ENCODE measurements around the gene AGPAT4. TPM values are rescaled to one million over a fixed set of nuclear protein-coding genes. Genes with fewer than 3 reads are reported as not detected.

Gene AGPAT4
- polyA plus RNA-seq, 1 of the 3 experiments (the other 2 are of a cell fraction) = 3.9 TPM

DNA sequence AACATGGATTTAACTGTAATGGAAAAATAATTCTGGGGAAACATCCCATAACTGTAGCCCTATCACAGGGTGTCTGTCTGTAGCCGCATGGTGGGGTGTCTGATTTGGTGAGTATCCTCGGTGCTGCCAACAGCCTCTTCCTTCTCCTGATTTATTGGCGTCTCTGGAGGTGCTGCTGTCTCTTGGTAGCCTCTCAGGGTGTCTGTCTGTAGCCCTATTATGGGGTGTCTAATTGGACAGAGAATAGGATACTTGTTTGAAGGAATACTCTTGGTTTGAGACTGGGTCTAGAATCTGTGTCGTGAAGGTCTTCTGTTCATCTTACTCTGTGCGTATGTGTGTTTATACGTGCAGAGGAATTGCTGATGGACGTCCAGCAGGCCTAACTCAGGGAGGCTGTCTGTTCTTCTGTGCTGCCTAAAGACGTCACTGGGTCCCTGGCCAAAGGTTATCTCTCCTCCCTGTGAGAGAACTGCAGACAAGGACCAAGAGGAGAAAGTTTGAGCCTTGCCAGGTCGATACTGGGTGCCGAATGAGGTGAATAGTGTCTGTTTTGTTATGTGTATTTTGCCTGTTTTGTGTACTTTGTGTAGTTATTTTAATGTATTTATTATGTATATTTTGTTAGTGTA is 18.9 kb upstream of the AGPAT4 start:
- Histone ChIP-seq H3K27ac (ENCODE audit: low read depth in 2 of 2, low read length in 1 of 2) (no peak overlapping the region), H3K9me3 (peaks cover 6% of the 10 kb centered on the region; the same call in 1 of the 2 replicates), H3K36me3 (replicated peaks in 1 of 2; ENCODE audit: control insufficient read depth in 1 of 2, insufficient read depth in 2 of 2, low read length in 1 of 2) (no peaks in the 10 kb centered on the region), H2AFZ (ENCODE audit: low read depth) (no peak overlapping the region), H3F3A (replicated peaks; ENCODE audit: insufficient read depth) (no peaks in the 10 kb centered on the region), H3K9ac (no peak overlapping the region), H3K4me1 (ENCODE audit: control insufficient read depth in 1 of 2, insufficient read depth in 2 of 2, low read depth in 1 of 2, low read length in 1 of 2) (no peaks in the 10 kb centered on the region), H4K20me1 (ENCODE audit: insufficient read depth) (no peaks in the 10 kb centered on the region), H3K4me3 (ENCODE audit: low read depth in 2 of 2, low read length in 1 of 2) (no peak overlapping the region), H3K27me3 (ENCODE audit: insufficient read depth) (no peaks in the 10 kb centered on the region), H3K9me2 (no peaks in the 10 kb centered on the region), H3K79me2 (ENCODE audit: insufficient read depth) (no peaks in the 10 kb centered on the region), H3K4me2 (no peak overlapping the region)
- TF ChIP-seq SMC3 (IDR thresholded peaks at IDR 0.05; ENCODE audit: low read depth, low read length) (no peak), RAD21 (IDR thresholded peaks at IDR 0.05; ENCODE audit: low read length) (no peak), EP300 (IDR thresholded peaks at IDR 0.05; ENCODE audit: borderline replicate concordance in 1 of 2, low read depth in 1 of 2, low read length in 1 of 2) (no peak), YY1 (IDR thresholded peaks at IDR 0.05; ENCODE audit: low read depth) (no peak), TCF12 (IDR thresholded peaks at IDR 0.05) (no peak), GABPA (IDR thresholded peaks at IDR 0.05; ENCODE audit: low read depth) (no peak)
- TF ChIP-seq, protein P1, sequence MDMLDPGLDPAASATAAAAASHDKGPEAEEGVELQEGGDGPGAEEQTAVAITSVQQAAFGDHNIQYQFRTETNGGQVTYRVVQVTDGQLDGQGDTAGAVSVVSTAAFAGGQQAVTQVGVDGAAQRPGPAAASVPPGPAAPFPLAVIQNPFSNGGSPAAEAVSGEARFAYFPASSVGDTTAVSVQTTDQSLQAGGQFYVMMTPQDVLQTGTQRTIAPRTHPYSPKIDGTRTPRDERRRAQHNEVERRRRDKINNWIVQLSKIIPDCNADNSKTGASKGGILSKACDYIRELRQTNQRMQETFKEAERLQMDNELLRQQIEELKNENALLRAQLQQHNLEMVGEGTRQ (IDR thresholded peaks at IDR 0.05; ENCODE audit: borderline replicate concordance, low read depth, low read length) = no peak
- TF ChIP-seq, protein P2, sequence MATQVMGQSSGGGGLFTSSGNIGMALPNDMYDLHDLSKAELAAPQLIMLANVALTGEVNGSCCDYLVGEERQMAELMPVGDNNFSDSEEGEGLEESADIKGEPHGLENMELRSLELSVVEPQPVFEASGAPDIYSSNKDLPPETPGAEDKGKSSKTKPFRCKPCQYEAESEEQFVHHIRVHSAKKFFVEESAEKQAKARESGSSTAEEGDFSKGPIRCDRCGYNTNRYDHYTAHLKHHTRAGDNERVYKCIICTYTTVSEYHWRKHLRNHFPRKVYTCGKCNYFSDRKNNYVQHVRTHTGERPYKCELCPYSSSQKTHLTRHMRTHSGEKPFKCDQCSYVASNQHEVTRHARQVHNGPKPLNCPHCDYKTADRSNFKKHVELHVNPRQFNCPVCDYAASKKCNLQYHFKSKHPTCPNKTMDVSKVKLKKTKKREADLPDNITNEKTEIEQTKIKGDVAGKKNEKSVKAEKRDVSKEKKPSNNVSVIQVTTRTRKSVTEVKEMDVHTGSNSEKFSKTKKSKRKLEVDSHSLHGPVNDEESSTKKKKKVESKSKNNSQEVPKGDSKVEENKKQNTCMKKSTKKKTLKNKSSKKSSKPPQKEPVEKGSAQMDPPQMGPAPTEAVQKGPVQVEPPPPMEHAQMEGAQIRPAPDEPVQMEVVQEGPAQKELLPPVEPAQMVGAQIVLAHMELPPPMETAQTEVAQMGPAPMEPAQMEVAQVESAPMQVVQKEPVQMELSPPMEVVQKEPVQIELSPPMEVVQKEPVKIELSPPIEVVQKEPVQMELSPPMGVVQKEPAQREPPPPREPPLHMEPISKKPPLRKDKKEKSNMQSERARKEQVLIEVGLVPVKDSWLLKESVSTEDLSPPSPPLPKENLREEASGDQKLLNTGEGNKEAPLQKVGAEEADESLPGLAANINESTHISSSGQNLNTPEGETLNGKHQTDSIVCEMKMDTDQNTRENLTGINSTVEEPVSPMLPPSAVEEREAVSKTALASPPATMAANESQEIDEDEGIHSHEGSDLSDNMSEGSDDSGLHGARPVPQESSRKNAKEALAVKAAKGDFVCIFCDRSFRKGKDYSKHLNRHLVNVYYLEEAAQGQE (IDR thresholded peaks at IDR 0.05; ENCODE audit: low read depth, low read length) = no peak
- 75% methylated on average over 8 of the region's 10 CpGs for WGBS (ENCODE audit: low lambda C conversion rate)
- POLR2A ChIA-PET = no interaction called here
- CTCF ChIA-PET = no interaction called here
- no peak for DNase-seq

- no peaks in the 10 kb centered on the region for H3K79me2 ChIP-seq (ENCODE audit: insufficient read depth)
- TF ChIP-seq GABPA (IDR thresholded peaks at IDR 0.05; ENCODE audit: low read depth) (no peak), FOXJ3 (CRISPR knock-in tag; IDR thresholded peaks at IDR 0.05) (no peak)
- POLR2A ChIA-PET = no interaction called here
- no peak overlapping the region for H3K9ac ChIP-seq
- H3K27me3 ChIP-seq (ENCODE audit: insufficient read depth) = no peaks in the 10 kb centered on the region
- H3K4me1 ChIP-seq (ENCODE audit: control insufficient read depth in 1 of 2, insufficient read depth in 2 of 2, low read depth in 1 of 2, low read length in 1 of 2) = no peaks in the 10 kb centered on the region
- DNase-seq = no peak
- WGBS (ENCODE audit: low lambda C conversion rate) = 70% methylated on average over 6 of the region's 6 CpGs
- H3K4me3 ChIP-seq (ENCODE audit: low read depth in 2 of 2, low read length in 1 of 2) = no peak overlapping the region
- no peak overlapping the region for H3K27ac ChIP-seq (ENCODE audit: low read depth in 2 of 2, low read length in 1 of 2)
- H3K4me2 ChIP-seq = no peak overlapping the region
- H3F3A ChIP-seq (replicated peaks; ENCODE audit: insufficient read depth) = no peaks in the 10 kb centered on the region
- no peaks in the 10 kb centered on the region for H4K20me1 ChIP-seq (ENCODE audit: insufficient read depth)
- H3K9me2 ChIP-seq = no peaks in the 10 kb centered on the region
- CTCF ChIA-PET = no interaction called here
- H3K9me3 ChIP-seq = peaks cover 6% of the 10 kb centered on the region; the same call in 1 of the 2 replicates
- H3K36me3 ChIP-seq (replicated peaks in 1 of 2; ENCODE audit: control insufficient read depth in 1 of 2, insufficient read depth in 2 of 2, low read length in 1 of 2) = no peaks in the 10 kb centered on the region
- H2AFZ ChIP-seq (ENCODE audit: low read depth) = no peak overlapping the region
Observed at GRCh38 chr6:161292145-161292544, 18.3 kb upstream of the AGPAT4 start.
